Ureter (tissue), 1 donor: ENCODE results near the gene DYNC1I1. TPM values are rescaled to one million over a fixed set of nuclear protein-coding genes. Genes with fewer than 3 reads are reported as not detected.
"Not testable (repeated sequence)": the region's sequence is repeated elsewhere in the genome, so short reads cannot be mapped to it uniquely, and the experiment has no call there.

Experiments used
- DNase-seq: peaks from one replicate; pipeline ENCODE4 v3.0.0-alpha.2; 2020; ENCODE audit warnings: low spot score
- total RNA-seq: library from RNA; stranded (reverse); gene quantifications from one replicate; pipeline ENCODE4 v1.2.4, GENCODE V29; 2023
- donor health status: DM: yes; HTN: yes; CAD: no.

DYNC1I1 gene
- total RNA-seq, 1 donor from 2014 or later, result 14.6 TPM

- no peak for DNase-seq
Observed at GRCh38 chr7:95907337-95907736, 135.0 kb downstream of the DYNC1I1 start.

DNA sequence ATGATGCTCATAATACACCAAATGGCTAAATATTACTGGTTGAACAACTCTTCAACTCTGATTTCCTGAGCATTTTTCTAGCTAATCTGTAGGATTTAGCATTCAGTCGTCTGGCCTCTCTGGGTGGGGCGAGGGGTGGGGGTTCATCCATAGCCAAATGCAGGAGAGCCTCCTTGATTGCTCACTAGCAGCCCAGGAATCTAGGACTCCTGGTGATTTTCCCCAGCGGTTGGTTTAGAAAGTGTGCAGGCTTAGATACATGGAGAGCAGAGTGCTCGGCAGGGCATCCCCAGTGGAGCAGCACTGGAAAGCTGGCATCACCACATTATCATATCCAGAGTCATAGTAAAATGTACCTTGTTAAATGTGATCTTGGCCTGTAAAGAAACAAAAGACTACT is 136.1 kb downstream of the DYNC1I1 start:
- no peak for DNase-seq

DNA sequence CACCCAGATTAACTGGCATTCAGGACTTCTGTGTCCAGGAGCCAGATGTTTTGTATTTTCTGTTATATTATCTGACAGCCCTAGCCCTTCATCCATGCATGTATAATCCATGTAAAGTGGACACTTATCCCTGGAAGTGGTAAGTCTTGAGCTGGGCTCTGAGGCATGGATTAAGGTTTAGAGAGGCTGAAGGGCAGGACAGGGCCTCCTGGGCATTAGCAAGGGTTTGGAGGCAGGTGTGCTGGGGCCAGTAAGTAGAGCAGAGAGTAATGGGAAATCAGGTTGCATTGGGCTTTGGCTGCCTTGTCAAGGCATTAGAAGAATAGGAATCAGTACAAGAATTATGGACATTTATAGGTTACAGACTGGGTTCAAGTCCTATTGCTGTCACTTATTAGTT is 138.0 kb downstream of the DYNC1I1 start:
- DNase-seq, result no peak

DNA sequence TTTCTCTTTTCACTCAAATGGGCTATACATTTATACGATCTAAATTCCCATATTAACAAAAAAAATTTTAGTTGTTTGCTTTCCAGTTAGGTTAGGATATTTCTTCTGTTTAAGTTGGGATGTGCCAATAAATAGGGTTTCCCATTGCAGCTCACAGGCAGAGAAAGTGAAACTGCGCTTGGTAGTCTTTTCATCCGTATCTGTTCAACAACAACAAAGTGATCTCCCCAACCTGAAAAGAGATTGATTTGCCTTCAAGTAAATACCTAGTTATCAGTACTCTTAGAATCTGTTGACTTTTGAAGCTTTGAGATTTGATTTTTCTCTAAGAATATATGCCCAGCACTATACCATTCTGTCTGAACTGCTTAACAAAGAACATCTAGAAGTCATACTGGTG is 143.4 kb downstream of the DYNC1I1 start:
- DNase-seq, result no peak

DNA sequence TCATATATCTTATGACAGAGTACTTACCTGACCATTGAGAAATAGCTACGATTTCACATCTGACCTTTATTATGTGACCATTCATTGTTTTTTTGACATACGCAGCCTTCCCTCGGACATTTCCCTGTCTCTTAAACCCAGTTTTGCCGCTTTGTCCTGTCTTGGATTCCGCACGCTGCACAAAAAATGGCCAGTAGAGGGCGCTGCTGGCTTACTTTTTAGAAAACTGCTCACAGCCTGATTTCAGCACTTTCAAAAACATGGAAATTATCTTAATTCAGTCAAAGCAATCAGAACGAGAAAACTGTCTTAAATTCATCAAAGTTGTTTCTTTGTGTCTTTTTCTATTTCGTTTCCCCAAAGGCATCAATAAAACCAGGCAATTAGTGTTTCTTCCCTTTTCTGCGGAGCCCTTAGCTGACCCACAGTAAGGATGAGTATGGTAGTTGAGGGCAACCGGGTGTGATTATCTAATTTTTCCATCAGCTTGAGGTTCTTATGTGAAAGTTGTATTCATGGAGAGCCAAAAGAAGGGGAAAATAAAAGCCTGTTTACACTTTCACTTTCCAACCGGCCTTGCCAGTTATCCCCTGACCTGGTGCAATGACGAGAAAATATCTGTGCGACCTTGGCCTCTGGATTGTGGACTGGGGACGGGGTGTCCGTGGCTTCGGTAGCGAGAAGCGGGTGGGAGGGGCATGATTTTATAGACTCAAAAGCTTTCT is 144.4 kb downstream of the DYNC1I1 start:
- DNase-seq, result peak; percentile 86

DNA sequence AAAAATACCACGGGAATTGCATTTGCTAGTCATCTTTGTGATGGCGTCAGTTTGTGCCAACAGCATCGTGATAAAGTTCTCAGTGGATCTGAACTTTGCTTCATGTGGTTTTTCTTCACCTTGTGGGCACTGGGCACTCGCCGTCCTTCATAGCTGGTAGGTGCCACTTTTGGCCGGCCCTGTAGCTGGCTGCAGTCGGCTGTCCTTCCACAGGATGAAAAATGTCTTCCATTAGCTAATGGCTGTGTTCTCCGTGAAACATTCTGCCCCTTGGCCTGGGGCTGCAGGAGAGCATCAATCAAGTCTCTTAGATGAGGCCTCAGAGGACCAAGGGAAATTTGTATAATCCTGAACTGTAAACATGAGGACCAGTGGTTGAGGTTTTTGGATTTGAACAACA is 145.3 kb downstream of the DYNC1I1 start:
- no peak for DNase-seq

- no peak for DNase-seq
Observed at GRCh38 chr7:95919556-95919955, 147.2 kb downstream of the DYNC1I1 start.

- DNase-seq, result no peak
Observed at GRCh38 chr7:95921543-95921942, 149.2 kb downstream of the DYNC1I1 start.

GRCh38 chr7:95922191-95922590 is 149.8 kb downstream of the DYNC1I1 start:
- no peak for DNase-seq

DNA sequence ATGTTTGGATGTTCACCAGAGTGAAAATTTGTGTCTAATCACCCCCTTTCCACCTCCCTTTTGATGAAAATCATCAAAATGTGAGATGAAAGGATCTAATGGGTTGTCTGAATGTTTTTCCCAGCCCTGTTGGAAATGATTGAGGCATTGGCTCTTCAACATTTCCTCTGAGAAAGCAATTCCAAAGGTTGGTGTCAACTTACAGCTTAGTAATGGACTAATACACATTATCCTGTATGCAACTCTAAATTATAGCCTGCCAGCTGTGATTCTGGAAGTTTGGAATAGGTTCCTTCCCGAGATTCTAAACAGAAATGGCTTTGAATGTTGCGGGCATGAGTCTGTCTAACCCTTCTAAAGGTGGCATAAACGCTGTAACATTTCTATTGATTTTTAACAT is 152.9 kb downstream of the DYNC1I1 start:
- no peak for DNase-seq

GRCh38 chr7:95925971-95926370 is 153.6 kb downstream of the DYNC1I1 start:
- DNase-seq, result no peak

- no peak for DNase-seq
Observed at GRCh38 chr7:95927756-95928155, 155.4 kb downstream of the DYNC1I1 start.

GRCh38 chr7:95929710-95930280 is 157.4 kb downstream of the DYNC1I1 start:
- no peak for DNase-seq

DNA sequence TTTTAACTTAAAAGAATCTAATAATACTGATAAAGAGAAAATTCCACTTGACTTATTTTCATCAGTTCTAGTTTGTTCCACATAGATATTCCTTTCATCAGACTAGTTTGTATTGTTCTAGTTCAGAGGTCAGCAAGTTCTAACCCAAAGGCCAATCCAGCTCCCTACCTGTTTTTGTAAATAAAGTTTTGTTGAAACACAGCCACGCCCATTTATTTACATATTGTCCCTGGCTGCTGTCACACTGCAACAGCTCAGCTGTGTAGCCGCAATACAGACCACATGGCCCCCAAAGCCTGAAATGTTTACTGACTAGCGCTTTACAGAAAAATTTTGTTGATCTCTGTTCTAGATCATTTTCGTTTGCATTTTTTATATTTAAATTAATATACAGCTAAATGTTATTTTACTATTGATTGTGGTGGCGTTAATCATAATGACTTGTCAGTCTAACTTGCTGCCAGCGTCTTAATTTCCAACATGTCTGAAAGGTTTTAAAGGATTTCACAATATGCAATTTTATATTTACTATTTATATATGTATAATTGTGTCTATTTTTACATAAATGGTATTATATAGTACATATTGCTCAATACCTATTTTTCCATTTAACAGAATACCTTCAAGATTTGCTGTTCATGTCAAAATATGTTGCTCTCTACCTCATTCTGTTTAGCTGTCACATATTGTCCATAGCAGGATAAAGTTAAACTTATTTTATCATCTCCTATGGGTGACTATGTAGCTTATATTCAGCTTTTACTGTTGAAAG is 159.3 kb downstream of the DYNC1I1 start:
- DNase-seq, result no peak

- no peak for DNase-seq
Observed at GRCh38 chr7:95933618-95934017, 161.3 kb downstream of the DYNC1I1 start.

DNA sequence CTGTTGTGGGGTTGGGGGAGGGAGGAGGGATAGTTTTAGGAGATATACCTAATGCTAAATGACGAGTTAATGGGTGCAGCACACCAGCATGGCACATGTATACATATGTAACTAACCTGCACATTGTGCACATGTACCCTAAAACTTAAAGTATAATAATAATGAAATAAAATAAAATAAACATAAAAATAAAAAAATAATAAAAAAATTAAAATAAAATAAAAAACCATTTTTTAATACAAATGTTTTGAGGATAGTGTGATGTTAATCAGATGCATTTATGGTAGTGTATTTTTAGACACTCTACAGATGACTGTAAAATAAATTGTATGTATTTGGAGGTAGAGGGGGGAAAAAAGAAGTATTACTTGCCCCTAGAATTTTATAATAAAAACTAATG is 172.5 kb downstream of the DYNC1I1 start:
- DNase-seq, result not testable (repeated sequence)

- DNase-seq, result no peak
Observed at GRCh38 chr7:95950698-95951097, 178.3 kb downstream of the DYNC1I1 start.

DNA sequence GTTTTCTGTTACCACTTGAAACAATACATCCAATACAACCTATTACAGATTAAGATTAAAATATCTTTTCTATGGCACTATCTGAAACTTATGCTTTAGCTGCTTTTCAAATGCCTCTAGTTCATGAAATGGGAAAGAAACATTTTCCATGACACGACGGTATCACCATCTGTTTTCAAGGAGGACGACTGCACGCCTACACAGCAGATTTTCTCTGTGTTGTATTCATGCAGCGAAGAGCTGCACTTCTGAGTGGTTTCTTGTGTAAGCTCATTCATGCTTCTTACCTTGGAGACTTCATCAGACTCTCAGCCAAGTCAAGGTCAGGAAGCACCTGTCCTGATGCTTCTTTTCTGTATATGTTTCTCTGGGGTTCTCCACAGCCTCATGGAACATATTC is 179.2 kb downstream of the DYNC1I1 start:
- DNase-seq, result no peak

DNA sequence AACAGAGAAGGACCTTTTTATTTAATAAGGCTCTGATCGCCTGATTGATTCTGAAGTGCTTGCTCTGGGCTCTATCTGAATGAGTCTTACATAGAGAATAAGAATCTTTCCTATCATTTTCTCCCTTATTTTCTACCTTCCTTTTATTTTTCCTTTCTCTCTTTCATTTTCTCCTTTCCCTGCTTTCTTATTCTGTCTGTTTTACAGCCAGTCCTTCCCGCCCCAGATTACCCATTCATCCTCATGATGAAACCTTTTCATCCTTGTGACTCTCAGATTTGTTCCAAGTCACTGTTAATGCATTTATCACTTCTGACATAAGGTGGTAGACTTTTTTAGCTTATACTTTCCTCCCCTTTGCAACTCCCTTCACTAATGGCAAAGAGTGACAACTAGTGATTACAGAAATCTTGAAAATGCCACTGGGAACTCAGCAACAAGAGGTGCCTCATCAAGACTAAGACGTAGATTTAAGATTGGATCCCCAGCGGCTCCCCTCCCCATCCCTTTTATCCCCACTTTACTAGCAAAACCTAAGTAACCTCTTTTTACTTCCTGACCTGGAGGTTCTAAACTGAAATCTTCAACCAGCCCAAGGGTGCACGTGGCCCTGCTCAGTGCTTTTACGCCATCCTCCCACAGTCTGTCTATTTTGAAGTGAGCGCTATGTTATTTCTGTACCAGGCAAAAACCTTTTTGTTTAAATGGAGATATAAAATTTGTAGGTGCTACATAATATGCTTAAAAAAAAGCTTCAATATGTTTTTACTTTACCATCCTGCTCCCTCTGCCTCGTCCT is 179.8 kb downstream of the DYNC1I1 start:
- DNase-seq, result no peak

DNA sequence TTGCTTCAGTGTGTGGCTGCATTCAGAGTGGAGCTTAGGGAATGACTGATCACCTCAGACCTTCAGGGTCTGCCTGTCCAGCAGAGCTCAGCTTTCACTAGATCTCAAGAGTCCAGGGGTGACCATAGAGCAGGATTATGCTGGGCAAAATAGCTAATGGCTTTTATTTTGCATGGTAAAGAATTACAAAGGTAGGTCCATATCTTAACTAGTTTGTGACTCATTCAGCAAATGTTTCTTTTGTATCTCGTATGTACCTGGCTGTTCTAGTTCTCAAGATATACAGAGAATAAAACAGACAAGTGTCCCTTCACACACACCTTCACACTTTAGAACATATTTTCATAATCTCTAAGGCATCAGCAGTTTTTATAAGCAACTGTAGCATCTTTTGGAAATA is 180.5 kb downstream of the DYNC1I1 start:
- DNase-seq, result no peak

DNA sequence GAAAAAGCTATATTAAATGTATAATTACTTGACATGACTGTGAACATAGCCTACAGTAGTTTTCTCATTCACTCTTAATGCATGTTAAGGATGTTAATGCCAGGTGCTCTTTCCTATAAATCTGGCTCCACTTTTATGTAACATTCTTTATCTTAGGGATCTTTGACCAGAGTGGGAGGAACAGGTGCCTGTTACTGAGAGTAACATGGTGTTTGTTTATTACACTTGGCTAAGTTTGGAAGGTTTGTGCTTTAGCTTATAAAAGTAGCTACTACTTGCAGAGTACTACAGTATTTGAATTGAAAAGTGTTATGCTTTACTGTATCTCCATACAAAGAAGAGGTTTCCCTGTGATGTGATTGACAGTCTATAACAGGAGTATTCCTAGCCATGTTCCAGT is 183.4 kb downstream of the DYNC1I1 start:
- no peak for DNase-seq

DNA sequence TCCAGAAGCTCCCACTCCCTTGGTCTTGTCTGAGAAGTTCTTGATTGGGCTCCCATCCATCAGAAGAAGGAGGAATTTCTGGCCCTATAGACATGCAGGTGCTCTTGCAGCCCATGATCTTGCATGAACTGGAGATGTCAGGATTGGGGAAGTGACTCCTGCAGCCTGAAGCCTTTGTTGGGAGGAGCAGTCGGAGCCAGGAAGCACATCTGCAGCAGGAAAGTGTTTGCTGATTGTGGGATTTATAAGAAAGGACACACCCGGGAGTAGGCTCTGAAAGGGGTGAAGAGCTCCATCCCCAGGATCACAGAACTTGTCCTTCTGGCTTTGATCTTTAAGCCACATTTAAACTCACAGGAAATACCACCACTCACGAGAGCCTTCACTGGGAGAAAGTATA is 185.2 kb downstream of the DYNC1I1 start:
- DNase-seq, result no peak
